NK-92 treated with Interleukin-12 subunit alpha and Interleukin-12 subunit beta, amount 100 ng/mL, for 24 hours (cell line): ENCODE results near the gene OSBPL8.

Experiments used
- DNase-seq: peaks from one replicate; lab custom pipeline; 2025; lab: John Stamatoyannopoulos, UW

The OSBPL8 gene, protein sequence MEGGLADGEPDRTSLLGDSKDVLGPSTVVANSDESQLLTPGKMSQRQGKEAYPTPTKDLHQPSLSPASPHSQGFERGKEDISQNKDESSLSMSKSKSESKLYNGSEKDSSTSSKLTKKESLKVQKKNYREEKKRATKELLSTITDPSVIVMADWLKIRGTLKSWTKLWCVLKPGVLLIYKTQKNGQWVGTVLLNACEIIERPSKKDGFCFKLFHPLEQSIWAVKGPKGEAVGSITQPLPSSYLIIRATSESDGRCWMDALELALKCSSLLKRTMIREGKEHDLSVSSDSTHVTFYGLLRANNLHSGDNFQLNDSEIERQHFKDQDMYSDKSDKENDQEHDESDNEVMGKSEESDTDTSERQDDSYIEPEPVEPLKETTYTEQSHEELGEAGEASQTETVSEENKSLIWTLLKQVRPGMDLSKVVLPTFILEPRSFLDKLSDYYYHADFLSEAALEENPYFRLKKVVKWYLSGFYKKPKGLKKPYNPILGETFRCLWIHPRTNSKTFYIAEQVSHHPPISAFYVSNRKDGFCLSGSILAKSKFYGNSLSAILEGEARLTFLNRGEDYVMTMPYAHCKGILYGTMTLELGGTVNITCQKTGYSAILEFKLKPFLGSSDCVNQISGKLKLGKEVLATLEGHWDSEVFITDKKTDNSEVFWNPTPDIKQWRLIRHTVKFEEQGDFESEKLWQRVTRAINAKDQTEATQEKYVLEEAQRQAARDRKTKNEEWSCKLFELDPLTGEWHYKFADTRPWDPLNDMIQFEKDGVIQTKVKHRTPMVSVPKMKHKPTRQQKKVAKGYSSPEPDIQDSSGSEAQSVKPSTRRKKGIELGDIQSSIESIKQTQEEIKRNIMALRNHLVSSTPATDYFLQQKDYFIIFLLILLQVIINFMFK

DNA sequence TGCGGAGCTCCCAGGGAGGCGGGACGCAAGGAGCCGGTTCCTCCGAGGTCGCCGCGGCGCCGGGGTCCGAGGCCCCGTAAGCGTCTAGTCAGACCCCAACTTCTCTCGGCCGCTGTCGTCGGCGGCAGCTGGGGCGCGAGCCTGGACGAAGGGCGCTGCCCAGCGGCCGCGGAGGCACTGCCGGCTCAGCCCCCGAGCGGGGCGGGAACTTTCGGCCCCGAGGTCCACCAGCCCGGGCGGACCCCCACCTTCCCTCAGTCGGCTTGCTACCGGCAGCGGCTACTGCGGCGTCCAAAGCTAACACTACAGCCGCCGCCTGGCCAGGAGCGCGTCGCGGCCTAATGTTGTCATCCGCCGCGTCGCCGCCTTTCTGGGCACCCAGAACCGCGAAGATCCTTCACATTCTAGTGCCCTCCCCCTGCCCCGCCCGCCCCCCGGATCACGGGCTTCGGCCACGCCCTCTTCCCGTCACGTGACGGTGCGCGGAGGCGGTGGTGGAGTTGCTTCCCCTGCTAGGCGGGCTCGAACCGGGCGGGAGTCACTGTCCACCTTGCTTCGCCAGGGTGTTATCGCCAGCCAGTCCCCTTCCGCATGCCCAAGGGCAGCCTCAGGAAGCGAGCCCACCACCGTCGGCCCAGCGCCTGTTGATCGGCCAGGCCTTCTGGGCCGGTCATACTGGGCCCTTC lies at the start of gene OSBPL8:
TSS of gene OSBPL8 (minus strand) at position 372 of the 686 bp plus-strand sequence. CDS start 72,220 bp downstream, outside the sequence.
- peak; percentile 87 for DNase-seq

DNA sequence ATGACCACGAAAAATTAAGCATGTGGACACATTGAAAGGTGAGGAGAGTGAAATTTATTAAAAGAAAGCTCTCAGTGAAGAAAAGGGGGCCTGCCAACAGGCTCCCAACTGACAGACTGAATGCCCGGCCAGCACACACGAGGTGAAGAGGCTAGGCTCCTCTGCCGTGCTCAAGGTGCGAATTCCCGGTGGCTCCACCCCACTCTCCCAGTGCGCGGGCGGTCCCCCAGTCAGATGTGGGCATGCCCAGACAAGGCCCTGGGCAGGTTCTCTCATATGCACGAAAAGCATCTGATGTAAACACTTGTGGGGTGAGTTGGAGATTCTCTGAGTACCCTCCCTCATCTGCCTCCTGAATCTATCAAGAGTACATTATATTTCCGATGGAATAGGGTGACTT lies 48.5 kb upstream of the OSBPL8 start:
- DNase-seq, result no peak

DNA sequence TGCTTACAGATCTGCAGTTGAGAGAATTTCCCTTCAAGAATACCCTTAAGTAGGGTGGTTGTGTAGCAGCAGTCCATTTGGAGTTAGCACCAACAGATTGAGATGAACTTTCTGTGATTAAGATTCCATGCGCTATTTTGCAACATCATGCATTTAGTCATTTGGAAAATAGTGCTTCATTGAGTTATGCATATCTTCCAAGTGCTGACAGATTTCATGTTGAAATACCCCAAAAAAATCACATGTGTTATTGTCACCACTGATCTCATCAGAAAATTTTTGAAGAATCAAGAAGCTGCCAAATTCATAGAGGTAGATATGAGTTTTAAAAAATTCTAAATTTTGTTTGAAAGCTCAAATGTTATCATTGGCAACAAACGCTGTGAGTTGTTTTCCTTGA lies 35.5 kb upstream of the OSBPL8 start:
- no peak for DNase-seq

DNA sequence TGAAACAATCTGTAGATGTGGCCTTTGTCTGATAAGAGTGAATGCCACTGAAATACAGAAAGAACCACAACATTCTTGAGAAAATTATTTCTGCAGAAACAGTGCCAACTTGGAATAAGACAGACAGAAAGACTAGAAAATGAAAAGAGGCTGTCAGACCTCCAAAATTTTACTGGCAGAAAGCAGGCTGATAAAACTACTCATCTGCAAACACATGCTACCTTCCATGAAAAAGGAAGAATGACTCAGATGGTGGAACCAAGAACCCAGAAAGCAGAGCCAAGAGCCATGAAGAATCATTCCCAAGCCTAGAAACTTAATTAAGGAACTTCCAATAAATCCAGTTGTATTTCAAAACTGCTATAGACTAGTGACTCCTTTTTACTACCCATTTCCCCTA lies 31.9 kb upstream of the OSBPL8 start:
- no peak for DNase-seq

DNA sequence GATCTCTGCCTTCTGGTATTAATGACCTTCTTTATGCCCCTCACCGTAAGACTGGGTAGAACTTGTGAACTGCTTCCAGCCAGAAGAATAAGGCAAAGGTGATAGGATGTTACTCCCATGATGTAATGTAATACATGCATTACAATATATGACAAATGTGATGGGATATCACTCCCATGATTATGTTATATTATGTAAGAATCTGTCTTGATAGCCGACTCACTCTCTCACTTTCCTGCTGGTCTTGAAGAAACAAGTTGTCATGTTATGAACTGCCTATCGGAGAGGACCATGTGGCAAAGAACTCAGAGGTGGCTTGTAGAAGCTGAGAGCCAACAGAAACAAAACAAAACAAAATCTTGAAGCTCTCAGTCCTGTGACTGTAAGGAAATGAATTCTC lies 30.6 kb upstream of the OSBPL8 start:
- DNase-seq, result no peak

DNA sequence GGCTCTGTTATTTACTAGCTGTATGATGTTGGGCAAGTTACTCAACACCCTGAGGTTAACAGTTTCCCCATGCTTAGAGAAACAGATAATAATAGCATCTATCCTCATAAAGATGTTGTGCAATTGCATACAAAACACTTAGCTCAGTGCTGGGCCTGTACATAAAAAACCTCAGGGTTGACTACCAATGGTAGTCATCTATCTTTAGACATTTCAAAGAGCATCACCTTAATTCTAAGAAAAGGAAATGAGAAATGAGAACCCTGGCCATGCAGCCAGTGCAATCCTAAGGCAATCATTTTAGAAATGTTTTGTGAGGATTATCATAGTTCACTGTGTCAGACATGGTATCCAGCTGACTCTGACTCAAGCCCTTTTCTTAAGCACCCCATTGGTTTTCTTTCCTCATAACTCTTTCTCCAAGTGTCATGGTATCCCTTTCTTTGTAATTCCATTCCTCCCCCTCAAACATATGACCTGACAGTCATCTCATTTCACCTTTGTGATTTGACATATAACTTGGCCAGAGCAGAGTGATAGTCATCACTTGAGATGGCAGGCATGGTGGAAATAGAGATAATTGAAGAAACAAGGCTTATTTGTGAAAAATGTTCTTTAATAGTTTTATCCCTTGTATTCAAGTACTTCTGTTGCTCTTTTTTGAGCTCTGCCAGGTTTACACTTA lies 29.5 kb upstream of the OSBPL8 start:
- DNase-seq, result peak; percentile 48

DNA sequence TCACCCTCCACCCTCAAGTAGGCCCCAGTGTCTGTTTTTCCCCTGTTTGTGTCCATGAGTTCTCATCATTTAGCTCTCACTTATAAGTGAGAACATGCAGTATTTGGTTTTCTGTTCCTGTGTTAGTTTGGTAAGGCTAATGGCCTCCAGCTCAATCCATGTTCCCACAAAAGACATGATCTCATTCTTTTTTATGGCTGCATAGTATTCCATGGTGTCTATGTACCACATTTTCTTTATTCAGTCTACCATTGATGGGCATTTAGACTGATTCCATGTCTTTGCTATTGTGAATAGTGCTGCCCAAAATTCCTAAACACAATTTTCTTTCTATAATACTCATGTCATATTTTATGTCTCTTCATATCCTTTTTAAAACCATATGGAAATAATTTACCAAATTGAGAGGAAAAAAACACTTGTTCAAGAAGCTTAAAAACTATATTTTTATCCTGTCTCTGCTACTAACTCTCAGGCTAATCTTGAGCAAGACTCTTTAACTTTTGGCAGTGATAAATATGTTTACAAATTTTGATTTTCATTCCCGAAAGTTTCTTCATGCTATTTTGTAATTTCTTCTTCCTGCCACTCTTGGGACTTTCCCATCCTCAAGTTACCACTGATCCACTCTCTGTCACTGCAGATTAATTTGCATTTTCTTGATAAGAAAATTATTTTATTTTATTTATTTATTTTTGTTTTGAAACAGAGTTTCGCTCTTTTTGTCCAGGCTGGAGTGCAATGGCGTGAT lies 28.0 kb upstream of the OSBPL8 start:
- DNase-seq, result no peak

DNA sequence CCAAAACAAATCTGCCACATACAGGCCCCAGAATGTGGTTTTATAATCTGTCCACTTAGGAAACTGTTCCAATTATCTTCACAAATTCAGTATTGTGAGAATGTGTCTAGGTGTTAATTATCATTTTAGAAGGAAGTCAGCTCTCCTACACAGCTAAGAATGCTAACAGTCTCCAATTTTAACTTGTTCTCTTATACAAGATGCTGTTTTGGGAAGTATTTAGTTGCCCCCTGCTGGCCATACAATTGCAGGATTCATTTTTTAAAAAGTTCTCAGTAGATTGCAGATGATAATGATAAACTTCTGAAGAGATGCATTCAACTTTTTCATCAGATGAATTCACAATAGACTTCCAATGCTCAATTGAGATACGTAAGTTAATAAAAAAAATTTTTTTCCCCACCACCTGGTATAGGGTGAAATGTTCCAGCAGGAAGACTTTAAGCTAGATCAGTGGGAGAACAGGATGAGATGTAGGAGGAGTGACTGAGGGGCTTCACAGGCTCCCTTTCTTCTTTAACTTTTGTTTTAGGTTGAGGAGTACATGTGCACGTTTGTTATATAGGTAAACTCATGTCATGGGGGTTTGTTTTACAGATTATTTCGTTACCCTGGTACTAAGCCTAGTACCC lies 27.3 kb upstream of the OSBPL8 start:
- peak; percentile 1 for DNase-seq

DNA sequence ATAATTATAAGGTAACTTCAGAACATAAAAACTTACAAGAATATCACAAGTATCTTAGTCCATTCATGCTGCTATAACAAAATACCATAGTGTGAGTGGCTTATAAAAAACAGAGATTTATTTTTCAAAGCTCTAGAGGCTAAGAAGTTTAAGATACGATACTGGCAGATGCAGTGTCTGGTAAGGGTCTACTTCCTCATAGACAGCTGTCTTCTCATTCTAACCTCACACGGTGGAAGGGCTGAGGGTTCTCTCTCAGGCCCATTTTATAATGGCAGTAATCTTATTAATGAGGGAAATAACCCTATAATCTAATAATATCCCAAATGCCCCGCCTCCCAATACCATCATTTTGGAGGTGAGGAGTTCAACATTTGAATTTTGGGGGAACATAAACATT lies 23.7 kb upstream of the OSBPL8 start:
- DNase-seq, result no peak

DNA sequence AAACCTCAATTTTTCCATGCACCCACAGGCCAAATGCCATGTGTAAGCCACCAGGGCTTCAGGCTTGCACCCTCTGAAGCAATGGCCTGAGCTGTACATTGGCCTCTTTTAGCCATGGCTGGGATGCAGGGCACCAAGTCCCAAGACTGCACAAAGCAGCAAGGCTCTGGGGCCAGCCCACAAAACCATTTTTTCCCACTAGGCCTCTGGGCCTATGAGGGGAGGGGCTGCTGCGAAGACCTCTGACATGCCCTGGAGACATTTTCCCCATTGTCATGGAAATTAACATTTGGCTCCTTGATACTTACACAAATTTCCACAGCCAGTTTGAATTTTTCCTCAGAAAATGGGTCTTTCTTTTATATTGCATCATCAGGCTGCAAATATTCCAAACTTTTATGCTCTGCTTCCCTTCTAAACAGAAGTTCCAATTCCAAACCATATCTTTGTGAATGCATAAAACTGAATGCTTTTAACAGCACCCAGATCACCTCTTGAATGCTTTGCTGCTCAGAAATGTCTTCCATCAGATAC lies 14.3 kb upstream of the OSBPL8 start:
- DNase-seq, result no peak

DNA sequence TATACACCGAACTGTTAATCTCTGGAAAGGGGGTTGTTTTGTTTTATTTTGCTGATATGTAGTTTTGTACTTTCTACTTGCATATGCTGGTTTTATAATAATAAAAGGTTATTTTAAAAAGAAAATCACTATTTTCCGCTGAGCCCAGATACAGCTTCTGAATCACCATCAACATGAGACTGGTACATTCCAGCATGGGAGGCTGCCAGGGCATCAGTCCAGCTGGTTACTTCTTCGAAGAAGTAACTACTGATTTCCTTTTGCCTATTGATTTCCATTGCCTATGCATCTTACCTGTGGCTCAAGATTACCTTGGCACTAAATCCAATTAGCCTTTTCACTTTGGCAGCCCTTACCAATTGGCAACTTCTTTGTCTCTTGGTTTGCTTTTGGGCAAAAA lies 11.7 kb upstream of the OSBPL8 start:
- DNase-seq, result no peak

DNA sequence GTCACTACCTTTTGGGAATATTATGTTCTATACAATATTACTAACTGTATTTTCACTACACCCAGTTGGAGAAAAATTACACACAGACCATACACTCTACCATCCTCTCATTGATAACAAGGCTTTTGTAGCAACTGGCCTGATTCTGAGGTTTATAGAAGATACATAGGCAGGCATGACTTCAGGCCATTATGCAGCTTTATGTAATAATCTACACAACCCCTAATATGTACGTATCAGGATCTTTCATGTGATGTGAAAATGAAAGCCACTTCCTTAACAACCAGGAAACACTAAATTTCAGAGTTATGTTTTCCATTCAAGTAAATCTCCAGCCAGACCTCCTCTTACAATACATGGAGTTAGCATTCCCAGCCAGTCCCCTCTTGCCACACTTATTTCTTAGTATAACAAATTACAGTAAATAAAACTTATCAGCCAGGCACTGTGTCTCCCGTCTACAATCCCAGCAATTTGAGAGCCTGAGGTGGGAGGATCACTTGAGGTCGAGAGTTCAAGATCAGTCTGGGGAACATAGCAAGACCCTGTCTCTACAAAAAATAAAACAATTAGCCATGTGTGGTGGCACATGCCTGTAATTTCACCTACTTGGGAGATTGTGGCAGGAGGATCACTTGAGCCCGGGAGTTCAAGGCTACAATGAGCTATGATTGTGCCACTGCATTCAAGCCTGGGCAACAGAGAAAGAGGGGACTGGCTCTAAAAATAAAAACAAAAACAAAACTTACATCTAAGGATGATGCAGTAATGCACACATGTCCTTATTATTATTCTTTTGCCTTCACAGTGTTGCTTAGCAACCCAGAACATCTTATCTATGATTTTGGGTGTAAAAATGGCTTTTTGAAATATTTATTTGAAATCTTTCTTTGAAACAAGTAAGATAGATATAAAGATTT lies 10.4 kb upstream of the OSBPL8 start:
- no peak for DNase-seq

DNA sequence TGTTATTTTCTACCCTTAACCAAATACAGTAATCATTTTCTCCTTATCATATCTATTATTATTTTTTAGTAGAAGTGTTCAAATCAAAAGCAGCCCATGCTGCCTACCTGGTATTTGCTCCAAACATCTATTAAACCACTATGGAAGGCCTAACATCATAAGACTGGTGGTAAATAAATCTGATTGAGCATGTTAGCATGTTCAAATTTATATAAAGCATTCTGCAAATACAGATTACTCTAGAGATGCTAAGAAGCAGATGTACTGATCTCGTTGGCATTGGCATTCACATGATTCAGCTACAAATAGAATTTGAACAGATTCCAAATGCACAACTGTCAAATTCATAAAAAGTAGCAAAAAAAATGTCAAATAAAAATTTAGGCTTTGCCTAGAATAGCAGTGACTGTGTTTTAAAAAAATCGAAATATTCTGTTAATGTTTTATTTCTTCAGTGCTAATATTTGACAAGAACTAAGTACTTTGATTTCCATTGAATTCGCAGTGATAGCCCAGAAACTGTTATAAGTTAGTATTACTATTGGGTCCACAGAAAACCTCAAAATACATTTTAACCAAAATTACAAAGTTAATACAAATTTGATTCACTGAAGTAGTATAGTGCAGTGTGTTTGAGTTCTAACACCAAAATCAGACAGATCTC lies 9.4 kb upstream of the OSBPL8 start:
- no peak for DNase-seq

DNA sequence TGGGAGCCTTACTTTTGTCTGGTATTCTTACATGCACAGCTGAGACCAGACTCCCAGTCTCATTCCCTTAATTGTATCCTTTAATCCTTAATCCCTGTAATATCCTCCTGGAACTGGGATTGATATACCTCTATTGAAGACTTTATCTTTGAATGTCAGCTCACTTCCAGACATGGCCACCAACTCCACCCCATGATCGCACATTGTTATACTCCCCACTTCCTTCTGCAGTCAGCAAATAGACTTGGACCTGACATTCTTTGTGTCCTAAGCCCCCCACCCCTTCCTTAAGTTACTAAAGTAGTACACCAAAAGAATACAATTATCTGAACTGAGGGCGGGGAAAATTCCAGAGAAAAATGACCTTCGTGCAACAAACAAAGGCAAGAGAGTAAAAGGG lies 8.6 kb upstream of the OSBPL8 start:
- no peak for DNase-seq

DNA sequence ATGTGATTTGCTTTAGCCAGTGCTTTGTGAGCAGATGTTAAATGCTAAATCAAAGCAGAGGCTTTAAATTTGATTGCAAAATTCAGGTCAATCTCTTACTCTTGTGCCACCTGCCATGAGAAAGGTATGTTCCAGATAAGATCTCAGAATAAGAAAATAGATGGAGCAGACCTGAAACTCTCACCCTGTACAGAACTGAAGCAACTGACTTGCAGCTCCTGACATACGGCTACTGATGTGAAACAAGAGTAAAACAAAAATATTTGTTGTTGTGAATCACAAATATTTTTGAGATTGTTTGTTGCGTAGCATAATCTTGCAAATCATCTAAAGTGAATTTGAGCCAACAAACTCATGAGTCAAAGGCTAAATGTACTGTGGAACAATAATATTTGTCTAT lies 3.5 kb upstream of the OSBPL8 start:
- DNase-seq, result no peak

DNA sequence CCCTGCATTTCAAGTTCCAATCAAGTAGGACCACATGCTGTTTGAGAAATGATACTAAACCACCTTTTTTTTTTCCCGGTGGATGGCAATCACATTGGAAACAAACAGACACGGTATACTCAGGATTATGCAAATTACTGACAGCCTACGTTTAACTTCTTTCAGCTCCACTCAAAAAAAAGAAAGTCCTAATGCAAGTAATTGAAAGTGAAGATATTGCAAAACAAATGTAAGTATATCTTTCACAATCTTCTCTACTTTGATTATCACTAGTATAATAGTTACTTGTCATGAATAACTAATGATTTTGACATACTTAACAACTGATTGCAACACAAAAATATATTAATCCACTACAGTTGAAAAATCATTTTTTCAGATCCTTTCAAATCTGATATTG lies 2.6 kb upstream of the OSBPL8 start:
- no peak for DNase-seq

DNA sequence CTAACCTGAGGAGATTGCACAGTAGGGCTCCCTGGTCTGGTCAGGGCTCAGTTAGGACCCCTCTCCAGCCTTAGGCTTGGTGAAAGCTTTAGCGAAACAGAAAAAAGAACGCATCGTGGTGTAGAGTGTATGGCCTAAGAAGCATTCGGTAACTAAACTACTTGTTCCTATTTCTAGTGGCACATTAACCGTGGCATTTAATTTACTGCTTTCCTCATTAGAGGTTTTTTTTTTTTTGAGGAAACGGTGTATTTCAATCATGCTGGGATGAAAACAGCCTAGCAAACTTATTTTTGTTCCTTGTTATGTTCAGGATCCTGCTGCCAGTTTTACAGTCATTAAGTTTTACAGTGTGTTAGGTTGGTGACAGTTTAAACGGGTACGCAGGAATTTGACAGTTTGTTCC lies 518 bp upstream of the OSBPL8 start:
- no peak for DNase-seq

DNA sequence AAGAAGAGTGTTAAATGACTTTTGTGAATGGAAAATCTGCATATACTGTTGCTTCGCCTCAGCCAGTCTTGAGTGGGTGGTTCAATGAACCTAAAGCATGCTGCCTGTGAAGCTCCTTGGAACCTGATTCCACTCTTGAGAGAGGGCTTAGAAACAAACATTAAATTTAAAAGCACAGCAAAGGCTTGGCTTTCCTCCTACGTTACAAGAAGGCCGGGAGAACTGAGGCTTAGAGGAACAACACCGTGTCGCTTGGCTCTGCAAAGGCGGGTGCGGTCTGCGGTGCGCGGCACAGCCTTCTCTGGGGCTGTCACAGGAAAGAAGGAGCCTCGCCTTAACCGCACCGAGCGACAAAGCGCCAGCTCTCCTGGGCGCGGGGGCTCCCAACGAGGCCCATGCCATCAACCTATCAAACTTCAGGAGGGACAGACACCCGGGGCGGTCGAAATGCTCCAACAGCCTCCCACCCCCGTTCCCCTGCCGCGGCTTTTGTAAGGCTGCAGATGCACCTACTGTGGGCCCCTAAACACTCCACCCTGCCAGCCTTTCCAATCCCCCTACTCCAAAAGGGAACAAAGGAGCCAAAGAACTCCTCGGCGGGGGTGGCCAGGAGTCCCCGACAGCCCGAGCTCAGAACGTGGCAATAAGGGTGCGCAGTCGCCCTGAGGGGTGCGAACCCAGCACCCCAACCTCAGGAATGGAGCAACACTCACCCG lies 729 bp downstream of the OSBPL8 start:
- DNase-seq, result peak; percentile 78
